Naive thymus-derived CD8-positive, alpha-beta T cell (primary cell): ENCODE data around the gene CLTC. TPM values are rescaled to one million over a fixed set of nuclear protein-coding genes. Genes with fewer than 3 reads are reported as not detected.

ENCODE experiments used
- ATAC-seq, 2 donors: fragments of 150-1000 bp; cut with Tn5 transposase in 1 of 2; sonication (Bioruptor Pico), chemical (Tn5 transposase) in 1 of 2; 1 replicate in 1 of 2; 2 replicates in 1 of 2; pipeline ENCODE4 v1.10.0; 2021; ENCODE audit warnings: mild to moderate bottlenecking in 2 of 2, moderate library complexity in 2 of 2
- POLR2A ChIA-PET: fragments of 350-600 bp; sonication (Branson Sonifier 250); formaldehyde crosslinking; loops from one replicate; lab custom pipeline; 2021; ENCODE audit warnings: antibody characterized with exemption; lab: Charles Lee
- DNase-seq, 10 donors: peaks; one replicate each; pipeline versions ENCODE4 v3.0.0 to v3.0.0-alpha.2; 2020 to 2022
- H3K27ac Mint-ChIP-seq, 10 donors: one replicate each; pipeline ENCODE4 v1.8.0; 2020 to 2022; ENCODE audit warnings: mild to moderate bottlenecking in 10 of 10, mixed read lengths in 10 of 10, moderate library complexity in 4 of 10, inconsistent platforms in 1 of 10
- H3K27me3 Mint-ChIP-seq, 5 donors: one replicate each; pipeline ENCODE4 v1.8.0; 2021 to 2022; ENCODE audit warnings: mixed read lengths in 5 of 5
- H3K36me3 Mint-ChIP-seq, 3 donors: one replicate each; pipeline ENCODE4 v1.8.0; 2020 to 2022; ENCODE audit warnings: mixed read lengths in 3 of 3, mild to moderate bottlenecking in 2 of 3, inconsistent platforms in 1 of 3
- H3K4me1 Mint-ChIP-seq, 4 donors: one replicate each; pipeline ENCODE4 v1.8.0; 2021 to 2022; ENCODE audit warnings: mixed read lengths in 4 of 4
- H3K4me3 Mint-ChIP-seq, 10 donors: one replicate each; pipeline ENCODE4 v1.8.0; 2020 to 2022; ENCODE audit warnings: mild to moderate bottlenecking in 10 of 10, mixed read lengths in 10 of 10, moderate library complexity in 6 of 10, inconsistent platforms in 1 of 10
- H3K9me3 Mint-ChIP-seq, 9 donors: one replicate each; pipeline ENCODE4 v1.8.0; 2020 to 2022; ENCODE audit warnings: mixed read lengths in 9 of 9, mild to moderate bottlenecking in 3 of 9, inconsistent platforms in 1 of 9, moderate library complexity in 1 of 9
- polyA plus RNA-seq, 3 donors: library from polyadenylated mRNA; unstranded; fragments of 300-500 nt; fragmentation: Illumina TruSeq; gene quantifications; one replicate each; pipeline ENCODE4 v1.2.3, GENCODE V29; 2021
- total RNA-seq, 8 experiments: library from RNA in 2 of 8; stranded (reverse) in 2 of 8; gene quantifications; one replicate each; pipeline ENCODE4 v1.2.3 and lab custom pipeline; 2021 to 2026

CLTC gene
- total and polyA plus RNA-seq, 5 experiments from 2014 or later, result 19.5 to 94.9 (median 31.2) TPM

- H3K9me3 Mint-ChIP-seq, result no peaks in the 10 kb centered on the region
- H3K36me3 Mint-ChIP-seq, result peaks cover 2 to 18% (median 6%) of the 10 kb centered on the region in 3 donors
- H3K27me3 Mint-ChIP-seq, result no peaks in the 10 kb centered on the region
- H3K4me1 Mint-ChIP-seq, result peaks cover 36 to 76% (median 69%) of the 10 kb centered on the region in 4 donors
- POLR2A ChIA-PET, result interaction anchor here (1.2 to 2.9 kb wide), 3 partner anchors 19 to 601 kb away, joined by 3 to 14 read pairs (median 6); partner anchors contain the start of genes CLTC and TRIM37
- H3K4me3 Mint-ChIP-seq, result peak overlapping the region; percentile 93 to 100 (median 98)
- ATAC-seq, result no peak
- H3K27ac Mint-ChIP-seq, result peak overlapping the region; percentile 97 to 100 (median 99)
- peak in 1 of 10 donors; percentile 18 for DNase-seq
Observed at GRCh38 chr17:59707971-59708430, 88.3 kb downstream of the CLTC start.

GRCh38 chr17:59711936-59712335 lies 92.2 kb downstream of the CLTC start:
- no peak overlapping the region for H3K4me3 Mint-ChIP-seq
- no peaks in the 10 kb centered on the region for H3K27me3 Mint-ChIP-seq
- no peak overlapping the region for H3K27ac Mint-ChIP-seq
- peaks cover 2 to 12% (median 6%) of the 10 kb centered on the region in 3 donors for H3K36me3 Mint-ChIP-seq
- ATAC-seq (no peak), DNase-seq (no peak)
- peaks cover 30 to 61% (median 50%) of the 10 kb centered on the region in 4 donors for H3K4me1 Mint-ChIP-seq
- POLR2A ChIA-PET, result interaction anchor here (0.5 to 1.3 kb wide), 2 partner anchors 9 to 255 kb away, joined by 3 to 4 read pairs; no protein-coding TSS in a partner anchor
- no peaks in the 10 kb centered on the region for H3K9me3 Mint-ChIP-seq

GRCh38 chr17:59712862-59713261 lies 93.2 kb downstream of the CLTC start:
- H3K27ac Mint-ChIP-seq, result peak overlapping the region in 2 of 10 donors; percentile 34 to 43
- no peak overlapping the region for H3K4me3 Mint-ChIP-seq
- peaks cover 27 to 63% (median 43%) of the 10 kb centered on the region in 4 donors for H3K4me1 Mint-ChIP-seq
- peaks cover 0 to 17% (median 2%) of the 10 kb centered on the region in 3 donors for H3K36me3 Mint-ChIP-seq
- DNase-seq, result no peak
- no peaks in the 10 kb centered on the region for H3K27me3 Mint-ChIP-seq
- no peak for ATAC-seq
- POLR2A ChIA-PET, result no interaction called here
- H3K9me3 Mint-ChIP-seq, result no peaks in the 10 kb centered on the region

GRCh38 chr17:59714255-59714654 lies 94.6 kb downstream of the CLTC start:
- no peak overlapping the region for H3K4me3 Mint-ChIP-seq
- H3K36me3 Mint-ChIP-seq, result peaks cover 0 to 24% (median 2%) of the 10 kb centered on the region in 3 donors
- H3K9me3 Mint-ChIP-seq, result no peaks in the 10 kb centered on the region
- ATAC-seq (no peak), DNase-seq (no peak)
- no peaks in the 10 kb centered on the region for H3K27me3 Mint-ChIP-seq
- peak overlapping the region in 1 of 10 donors; percentile 13 for H3K27ac Mint-ChIP-seq
- H3K4me1 Mint-ChIP-seq, result peaks cover 24 to 62% (median 41%) of the 10 kb centered on the region in 4 donors
- POLR2A ChIA-PET, result interaction anchor here (0.7 kb wide), 1 partner anchor 74 kb away, joined by 5 read pairs; no protein-coding TSS in a partner anchor

- H3K36me3 Mint-ChIP-seq, result peaks cover 0 to 24% (median 2%) of the 10 kb centered on the region in 3 donors
- ATAC-seq, result no peak
- no peaks in the 10 kb centered on the region for H3K9me3 Mint-ChIP-seq
- no peaks in the 10 kb centered on the region for H3K27me3 Mint-ChIP-seq
- peaks cover 21 to 54% (median 35%) of the 10 kb centered on the region in 4 donors for H3K4me1 Mint-ChIP-seq
- peak overlapping the region in 1 of 10 donors; percentile 51 for H3K27ac Mint-ChIP-seq
- H3K4me3 Mint-ChIP-seq, result no peak overlapping the region
- POLR2A ChIA-PET, result no interaction called here
- DNase-seq, result no peak
Observed at GRCh38 chr17:59716427-59716826, 96.7 kb downstream of the CLTC start.

- H3K27ac Mint-ChIP-seq, result no peak overlapping the region
- no peaks in the 10 kb centered on the region for H3K9me3 Mint-ChIP-seq
- DNase-seq, result no peak
- ATAC-seq, result no peak
- peaks cover 17 to 52% (median 42%) of the 10 kb centered on the region in 4 donors for H3K4me1 Mint-ChIP-seq
- no peaks in the 10 kb centered on the region for H3K27me3 Mint-ChIP-seq
- H3K36me3 Mint-ChIP-seq, result peaks cover 0 to 28% (median 0%) of the 10 kb centered on the region in 3 donors
- no peak overlapping the region for H3K4me3 Mint-ChIP-seq
- POLR2A ChIA-PET, result no interaction called here
Observed at GRCh38 chr17:59719526-59719925, 99.8 kb downstream of the CLTC start.

- POLR2A ChIA-PET, result no interaction called here
- Mint-ChIP-seq H3K4me1 (peaks cover 13 to 47% (median 41%) of the 10 kb centered on the region in 4 donors), H3K27me3 (no peaks in the 10 kb centered on the region), H3K4me3 (no peak overlapping the region), H3K27ac (no peak overlapping the region), H3K36me3 (peaks cover 0 to 18% (median 0%) of the 10 kb centered on the region in 3 donors), H3K9me3 (no peaks in the 10 kb centered on the region)
- ATAC-seq (no peak), DNase-seq (no peak)
Observed at GRCh38 chr17:59722623-59723022, 102.9 kb downstream of the CLTC start.

- no peak for ATAC-seq
- peak overlapping the region in 3 of 10 donors; percentile 0 to 22 (median 1) for H3K27ac Mint-ChIP-seq
Observed at GRCh38 chr17:59723041-59723440, 103.3 kb downstream of the CLTC start.

GRCh38 chr17:59723607-59724006 lies 103.9 kb downstream of the CLTC start:
- ATAC-seq, result no peak

More at GRCh38 chr17:59723041-59723440, 103.3 kb downstream of the CLTC start:
- POLR2A ChIA-PET, result no interaction called here
- Mint-ChIP-seq H3K27me3 (no peaks in the 10 kb centered on the region), H3K4me3 (no peak overlapping the region), H3K4me1 (peaks cover 14 to 47% (median 40%) of the 10 kb centered on the region in 4 donors), H3K9me3 (no peaks in the 10 kb centered on the region), H3K36me3 (peaks cover 0 to 16% (median 0%) of the 10 kb centered on the region in 3 donors)
- DNase-seq, result no peak

GRCh38 chr17:59725691-59726090 lies 106.0 kb downstream of the CLTC start:
- Mint-ChIP-seq H3K36me3 (peaks cover 0 to 13% (median 0%) of the 10 kb centered on the region in 3 donors), H3K27me3 (no peaks in the 10 kb centered on the region), H3K9me3 (no peaks in the 10 kb centered on the region), H3K27ac (peak overlapping the region in 1 of 10 donors; percentile 14), H3K4me3 (no peak overlapping the region), H3K4me1 (peaks cover 8 to 51% (median 28%) of the 10 kb centered on the region in 4 donors)
- ATAC-seq, result no peak
- DNase-seq, result no peak
- POLR2A ChIA-PET, result no interaction called here

More at GRCh38 chr17:59723607-59724006, 103.9 kb downstream of the CLTC start:
- Mint-ChIP-seq H3K27me3 (no peaks in the 10 kb centered on the region), H3K4me3 (no peak overlapping the region), H3K36me3 (peaks cover 0 to 13% (median 0%) of the 10 kb centered on the region in 3 donors), H3K9me3 (no peaks in the 10 kb centered on the region), H3K4me1 (peaks cover 12 to 44% (median 37%) of the 10 kb centered on the region in 4 donors), H3K27ac (peak overlapping the region in 2 of 10 donors; percentile 0 to 1)
- POLR2A ChIA-PET, result no interaction called here
- no peak for DNase-seq

GRCh38 chr17:59727817-59728533 lies 108.3 kb downstream of the CLTC start:
- peaks cover 8 to 41% (median 20%) of the 10 kb centered on the region in 4 donors for H3K4me1 Mint-ChIP-seq
- ATAC-seq (no peak), DNase-seq (no peak)
- POLR2A ChIA-PET, result no interaction called here
- H3K27ac Mint-ChIP-seq, result no peak overlapping the region
- no peak overlapping the region for H3K4me3 Mint-ChIP-seq
- no peaks in the 10 kb centered on the region for H3K9me3 Mint-ChIP-seq
- no peaks in the 10 kb centered on the region for H3K27me3 Mint-ChIP-seq
- H3K36me3 Mint-ChIP-seq, result peaks cover 0 to 25% (median 4%) of the 10 kb centered on the region in 3 donors

- DNase-seq, result no peak
- no peaks in the 10 kb centered on the region for H3K9me3 Mint-ChIP-seq
- H3K36me3 Mint-ChIP-seq, result peaks cover 0 to 36% (median 6%) of the 10 kb centered on the region in 3 donors
- POLR2A ChIA-PET, result no interaction called here
- H3K27ac Mint-ChIP-seq, result peak overlapping the region in 3 of 10 donors; percentile 14 to 73 (median 39)
- ATAC-seq, result no peak
- H3K4me3 Mint-ChIP-seq, result peak overlapping the region in 1 of 10 donors; percentile 24
- no peaks in the 10 kb centered on the region for H3K27me3 Mint-ChIP-seq
- peaks cover under 1 to 30% (median 10%) of the 10 kb centered on the region in 4 donors for H3K4me1 Mint-ChIP-seq
Observed at GRCh38 chr17:59730268-59730834, 110.7 kb downstream of the CLTC start.
